Right kidney (tissue), 1 donor: ENCODE results near the gene HINT2.

Experiments used
- DNase-seq: peaks from one replicate; pipeline ENCODE4 v3.0.0-alpha.2; 2016

HINT2 gene

GRCh38 chr9:35842020-35842745, 27.3 kb upstream of the HINT2 start:
- no peak for DNase-seq

GRCh38 chr9:35841645-35841900, 26.7 kb upstream of the HINT2 start:
- no peak for DNase-seq

- DNase-seq, result no peak
These were observed 26.2 kb upstream of the HINT2 start for GRCh38 chr9:35840881-35841644.

GRCh38 chr9:35839926-35840325, 25.1 kb upstream of the HINT2 start:
- no peak for DNase-seq

- DNase-seq, result no peak
These were observed 21.8 kb upstream of the HINT2 start for GRCh38 chr9:35836595-35836994.

GRCh38 chr9:35835766-35836165, 20.9 kb upstream of the HINT2 start:
- no peak for DNase-seq

GRCh38 chr9:35835216-35835632, 20.4 kb upstream of the HINT2 start:
- DNase-seq, result no peak

GRCh38 chr9:35834260-35835215, 19.7 kb upstream of the HINT2 start:
- no peak for DNase-seq

- DNase-seq, result no peak
These were observed 18.0 kb upstream of the HINT2 start for GRCh38 chr9:35832814-35833213.

- no peak for DNase-seq
These were observed 16.2 kb upstream of the HINT2 start for GRCh38 chr9:35831040-35831439.

GRCh38 chr9:35829764-35830096, 14.9 kb upstream of the HINT2 start:
- peak; percentile 66 for DNase-seq

- DNase-seq, result peak; percentile 83
These were observed 14.4 kb upstream of the HINT2 start, which contains the start of gene TMEM8B for GRCh38 chr9:35829084-35829763. TMEM8B (plus strand) TSS chr9:35829228; CDS start chr9:35829448, 220 bp downstream.

- DNase-seq, result peak; percentile 83
These were observed 13.9 kb upstream of the HINT2 start, which contains the start of gene FAM221B for GRCh38 chr9:35828716-35829083. FAM221B (minus strand) TSS chr9:35828732; CDS start chr9:35826161, 2,571 bp downstream.

- no peak for DNase-seq
These were observed 12.6 kb upstream of the HINT2 start for GRCh38 chr9:35827486-35827885.

GRCh38 chr9:35826071-35826701, 11.3 kb upstream of the HINT2 start:
- DNase-seq, result peak; percentile 68

GRCh38 chr9:35822926-35823325, 8.1 kb upstream of the HINT2 start:
- DNase-seq, result no peak

GRCh38 chr9:35820076-35820475, 5.2 kb upstream of the HINT2 start:
- no peak for DNase-seq

- no peak for DNase-seq
These were observed 3.5 kb upstream of the HINT2 start for GRCh38 chr9:35818341-35818740.

GRCh38 chr9:35816708-35817107, 1.9 kb upstream of the HINT2 start:
- DNase-seq, result no peak

- DNase-seq, result peak; percentile 90
These were observed 569 bp downstream of the HINT2 start for GRCh38 chr9:35814106-35814840.
